ENCODE results near the gene TAPT1.

Gene TAPT1

DNA sequence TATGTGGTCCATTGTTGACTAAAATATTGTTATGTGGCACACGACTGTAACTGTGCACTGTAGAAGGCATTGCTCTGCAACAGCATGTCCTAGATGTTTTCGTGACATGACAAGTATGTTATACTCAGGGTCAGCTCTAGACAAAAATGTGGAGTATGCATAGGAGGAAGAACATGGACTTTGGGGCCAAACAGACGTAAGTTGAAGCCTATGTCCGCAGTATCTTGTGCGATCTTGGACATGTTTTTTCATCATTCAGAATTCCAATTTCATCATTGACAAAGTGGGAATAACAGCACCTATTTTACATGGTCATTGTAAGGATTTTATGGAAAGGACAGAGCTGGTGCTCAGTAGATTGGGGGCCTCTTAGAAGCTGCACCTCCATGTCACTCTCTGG, 114.7 kb downstream of the TAPT1 start:
- no peaks in the 10 kb centered on the region for H3K9me3 Mint-ChIP-seq
- H3K4me1 Mint-ChIP-seq = no peaks in the 10 kb centered on the region
- no peak overlapping the region for H3K4me3 Mint-ChIP-seq
- ATAC-seq (no peak), DNase-seq (no peak)
- H3K27ac Mint-ChIP-seq = no peak overlapping the region
- H3K36me3 Mint-ChIP-seq (ENCODE audit: low read depth) = no peaks in the 10 kb centered on the region
- no peaks in the 10 kb centered on the region for H3K27me3 Mint-ChIP-seq

DNA sequence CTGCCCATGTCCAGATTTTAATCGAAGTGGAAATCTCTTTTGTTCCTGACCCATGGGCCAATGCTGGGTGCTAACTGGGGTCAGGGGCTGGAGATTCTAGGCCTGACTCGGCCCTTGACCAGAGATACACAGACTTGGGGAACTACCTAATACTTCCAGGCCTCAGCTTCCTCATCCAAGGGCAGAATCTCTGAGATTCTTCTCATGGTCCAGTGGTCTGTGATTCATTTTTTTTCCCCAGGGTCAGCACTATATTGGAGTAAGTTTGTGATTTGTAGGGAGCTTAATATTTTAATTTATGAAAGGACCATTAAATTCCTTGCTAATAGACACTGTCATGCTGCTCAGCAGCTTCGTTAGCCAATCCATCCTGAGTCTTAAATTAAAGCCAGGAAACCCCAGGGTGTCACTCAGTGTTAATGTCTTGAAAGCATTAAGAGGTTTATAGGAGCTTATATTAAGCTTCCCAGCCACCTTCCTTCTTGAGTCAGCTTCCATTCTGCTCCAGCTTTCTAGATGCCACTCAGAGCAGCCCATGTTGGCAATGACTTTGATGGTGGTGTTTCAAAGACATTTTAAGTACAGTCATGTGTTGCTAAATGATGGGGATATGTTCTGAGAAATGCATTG, 115.5 kb downstream of the TAPT1 start:
- no peak overlapping the region for H3K27ac Mint-ChIP-seq
- DNase-seq (no peak), ATAC-seq (no peak)
- no peaks in the 10 kb centered on the region for H3K36me3 Mint-ChIP-seq (ENCODE audit: low read depth)
- no peaks in the 10 kb centered on the region for H3K4me1 Mint-ChIP-seq
- H3K9me3 Mint-ChIP-seq = no peaks in the 10 kb centered on the region
- H3K27me3 Mint-ChIP-seq = no peaks in the 10 kb centered on the region
- no peak overlapping the region for H3K4me3 Mint-ChIP-seq
